Stimulated activated CD4-positive, alpha-beta T cell treated with anti-CD3 and anti-CD28 coated beads, Interleukin-1b, Interleukin-23, amount 100 ng/mL, for 24 hours (primary cell): ENCODE data around the gene S100B.
A peak's percentile ranks its signal among the peaks of the same experiment; 100 is the strongest.

Source experiments
- DNase-seq, 4 experiments: peaks; one replicate each; pipeline ENCODE4 v3.0.0-alpha.2; 2020; ENCODE audit warnings: low read depth in 4 of 4, low spot score in 1 of 4

Gene S100B

DNA sequence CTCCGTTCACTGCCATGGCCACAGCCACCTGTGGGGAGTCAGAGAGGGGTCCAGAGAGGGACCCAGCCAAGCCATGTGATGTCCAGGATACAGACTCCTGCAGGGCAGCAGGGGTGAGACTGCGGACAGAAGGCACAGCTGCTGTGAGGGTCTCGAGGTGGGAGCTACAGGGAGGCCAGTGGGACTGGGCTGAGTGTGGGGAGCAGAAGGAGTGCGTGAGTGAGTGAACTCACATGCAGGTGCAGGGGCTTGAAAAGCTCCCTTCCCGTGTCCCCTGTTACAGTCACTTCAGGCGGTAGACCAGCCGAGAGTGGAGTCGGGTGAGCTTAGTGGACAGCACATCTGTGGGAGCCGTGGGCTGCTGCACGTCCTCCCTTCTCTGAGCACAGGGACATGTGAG, 42.4 kb downstream of the S100B start:
- DNase-seq = no peak

DNA sequence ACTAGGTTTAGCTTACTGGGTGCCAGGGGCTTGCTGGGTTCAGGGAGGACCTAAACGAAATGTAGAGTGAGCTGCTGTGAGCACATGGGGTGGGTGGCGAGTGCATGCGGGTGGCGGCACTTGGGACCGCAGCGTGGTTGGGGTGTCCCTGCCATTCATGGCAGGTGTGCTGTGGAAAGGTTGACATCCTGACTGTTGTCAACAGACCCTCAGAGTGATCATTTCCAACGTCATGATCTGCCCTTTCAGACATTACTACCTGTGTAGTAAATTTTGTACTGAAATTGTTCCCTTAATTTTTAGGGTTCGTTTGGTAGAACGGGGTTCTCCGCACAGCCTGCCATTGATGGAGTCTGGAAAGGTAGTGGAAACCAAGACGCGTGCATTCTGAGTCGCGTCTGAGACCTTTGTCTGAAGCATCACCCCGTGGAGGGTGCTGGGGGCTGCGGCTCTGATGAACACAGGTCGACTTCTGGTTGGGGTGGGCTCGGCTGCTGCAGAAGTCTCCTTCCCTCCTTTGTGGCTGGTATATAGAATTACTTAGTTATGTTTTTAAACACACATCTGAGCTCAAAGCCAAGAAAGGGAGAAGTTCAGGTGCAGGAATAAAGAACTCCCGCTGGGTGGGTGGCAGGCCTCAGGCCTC, 43.3 kb downstream of the S100B start:
- DNase-seq = no peak

DNA sequence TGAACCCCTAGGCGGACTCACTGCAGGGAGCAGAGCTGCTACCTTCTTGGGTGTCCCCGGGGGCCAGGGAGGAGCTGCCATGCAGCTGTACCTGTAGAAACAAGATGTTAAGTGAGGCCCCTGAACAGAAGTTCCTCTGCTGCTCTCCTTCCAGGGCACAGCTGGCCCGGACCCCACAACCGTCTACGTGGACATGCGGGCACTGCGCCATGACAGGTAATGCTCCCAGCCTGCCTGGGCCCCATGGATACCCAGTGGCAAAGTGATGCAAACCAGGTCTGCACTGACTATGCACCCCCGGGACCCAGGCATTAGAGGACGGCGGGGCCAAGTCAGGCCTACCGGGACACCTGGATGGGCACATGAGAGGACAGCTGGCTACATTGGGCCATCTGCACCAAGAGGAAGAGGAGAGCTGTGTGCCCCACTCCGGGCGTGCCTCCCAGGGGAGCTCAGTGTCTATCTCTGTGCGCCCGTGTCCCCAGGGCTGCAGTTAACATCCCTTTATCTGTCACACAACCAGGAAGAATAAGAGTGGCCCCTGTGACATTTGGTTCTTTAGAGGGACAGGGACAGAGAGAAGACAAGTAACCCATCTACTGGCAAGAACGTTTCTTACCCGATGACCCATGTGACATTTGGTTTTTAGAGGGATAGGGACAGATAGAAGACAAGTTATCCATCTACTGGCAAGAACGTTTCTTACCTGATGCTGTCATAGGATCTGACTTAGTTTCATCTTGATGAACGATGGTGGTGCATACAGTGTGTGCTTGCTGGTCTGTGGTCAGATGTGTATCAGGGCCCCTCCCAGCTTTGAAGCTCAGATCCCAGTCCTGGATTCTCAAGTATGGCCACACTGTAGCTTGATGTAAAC, 44.1 kb downstream of the S100B start:
- DNase-seq = no peak

DNA sequence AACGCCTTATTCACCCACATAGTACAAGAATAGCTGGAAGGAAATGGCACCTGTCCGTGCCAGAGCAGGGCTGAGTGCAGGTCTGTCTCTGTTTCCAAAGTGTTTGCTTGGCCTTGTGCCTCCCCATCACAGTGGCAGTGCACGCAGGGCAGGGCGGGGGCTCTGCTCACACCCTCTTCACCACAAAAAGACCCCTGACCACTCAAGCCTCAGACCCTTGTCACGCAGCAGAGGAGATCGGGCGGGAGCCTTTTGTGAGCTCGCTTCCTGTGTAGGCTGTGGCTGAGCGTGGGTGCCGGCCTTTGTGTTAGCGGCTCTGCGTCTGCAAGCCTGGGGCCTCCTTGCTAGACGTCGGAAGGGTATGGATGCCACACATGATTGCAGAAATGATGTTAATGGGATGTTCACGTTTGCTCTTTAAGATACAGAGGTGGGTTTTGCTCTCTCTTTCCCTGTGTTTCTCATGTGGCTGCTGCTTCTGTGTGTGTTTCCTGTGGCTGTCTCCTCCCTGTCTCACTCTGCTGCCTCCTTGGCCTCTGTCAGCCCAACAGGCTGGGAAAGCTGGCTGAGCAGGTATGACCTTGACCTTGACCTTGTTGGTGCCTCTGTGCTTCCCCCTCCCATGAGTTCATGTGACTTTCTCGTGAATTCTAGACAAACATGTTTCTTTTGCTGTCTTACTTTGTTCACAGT, 45.4 kb downstream of the S100B start:
- peak; percentile 26 to 50 (median 42) for DNase-seq

DNA sequence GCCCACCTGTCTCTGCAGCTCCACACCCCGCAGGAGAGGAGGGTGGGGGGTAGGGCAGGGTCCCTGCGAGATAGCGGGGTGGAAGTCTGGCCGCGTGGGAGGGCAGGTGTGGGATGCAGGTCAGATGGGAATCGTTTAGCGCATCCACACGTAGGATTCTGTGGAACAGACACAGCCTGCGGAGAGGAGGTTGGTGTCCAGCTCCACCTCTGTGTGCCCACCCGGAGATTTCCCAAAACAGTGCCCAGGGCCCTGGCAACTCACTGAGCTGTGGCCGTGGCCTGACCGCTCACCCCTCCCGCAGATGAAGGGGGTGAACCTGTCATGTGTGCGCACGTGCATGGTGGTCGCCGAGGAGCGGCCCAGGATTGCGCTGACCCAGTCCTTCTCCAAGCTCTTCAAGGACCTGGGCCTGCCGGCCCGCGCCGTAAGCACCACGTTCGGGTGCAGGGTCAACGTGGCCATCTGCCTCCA, 46.9 kb downstream of the S100B start:
- DNase-seq = no peak

DNA sequence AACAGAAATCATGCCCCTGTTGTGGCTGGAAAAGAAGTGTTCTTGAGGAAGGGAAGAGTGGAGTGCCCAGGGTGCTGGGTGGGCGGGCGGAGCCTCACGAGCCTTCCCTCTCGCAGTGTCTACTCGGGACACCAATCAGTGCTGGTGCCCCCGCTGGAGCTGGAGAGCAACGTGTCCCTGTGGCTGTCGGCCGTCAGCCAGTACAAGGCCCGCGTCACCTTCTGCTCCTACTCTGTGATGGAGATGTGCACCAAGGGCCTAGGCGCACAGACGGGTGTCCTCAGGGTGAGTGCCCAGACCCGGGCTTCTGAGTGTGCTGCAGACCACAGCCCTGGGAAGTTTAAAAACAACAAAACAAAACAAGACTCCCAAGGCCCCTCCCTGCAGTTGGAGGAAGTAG, 47.4 kb downstream of the S100B start:
- DNase-seq = no peak

DNA sequence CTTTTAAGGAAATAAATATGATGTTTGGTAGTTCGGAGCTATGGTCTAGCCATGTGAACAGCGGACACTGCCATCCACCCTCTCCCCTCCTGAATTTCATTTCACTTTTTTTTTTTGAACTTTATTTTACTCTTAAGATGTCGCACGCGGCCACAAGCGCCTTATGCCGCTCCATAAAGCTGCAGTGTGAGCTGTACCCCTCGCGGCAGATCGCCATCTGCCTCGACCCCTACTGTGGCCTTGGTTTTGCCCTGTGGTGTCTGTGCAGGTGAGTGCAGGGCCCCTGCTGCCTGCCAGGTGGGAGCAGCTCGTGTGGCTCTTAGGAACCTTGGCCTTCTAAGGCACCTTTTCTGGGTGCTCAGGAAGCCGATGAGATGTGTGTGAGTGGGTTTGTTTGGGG, 48.1 kb downstream of the S100B start:
- no peak for DNase-seq

DNA sequence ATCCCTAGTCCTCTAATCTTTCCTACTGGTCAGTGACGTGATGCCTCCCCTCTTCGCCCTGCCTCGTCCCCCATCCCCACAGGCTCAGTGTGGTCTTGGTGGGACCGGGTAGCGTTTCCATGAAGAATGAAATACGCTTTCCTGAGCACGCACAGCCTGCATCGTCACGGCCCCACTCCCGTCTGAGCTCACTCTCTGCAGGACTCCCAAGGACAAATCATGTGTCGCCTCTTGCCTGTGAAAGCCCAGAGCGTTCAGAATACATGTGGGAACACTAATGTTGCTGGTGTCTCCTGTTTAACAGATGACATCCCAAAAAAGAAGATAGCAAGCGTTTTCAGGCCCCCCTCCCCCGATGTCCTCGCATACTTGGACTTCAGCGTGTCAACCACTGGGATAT, 49.2 kb downstream of the S100B start:
- no peak for DNase-seq

DNA sequence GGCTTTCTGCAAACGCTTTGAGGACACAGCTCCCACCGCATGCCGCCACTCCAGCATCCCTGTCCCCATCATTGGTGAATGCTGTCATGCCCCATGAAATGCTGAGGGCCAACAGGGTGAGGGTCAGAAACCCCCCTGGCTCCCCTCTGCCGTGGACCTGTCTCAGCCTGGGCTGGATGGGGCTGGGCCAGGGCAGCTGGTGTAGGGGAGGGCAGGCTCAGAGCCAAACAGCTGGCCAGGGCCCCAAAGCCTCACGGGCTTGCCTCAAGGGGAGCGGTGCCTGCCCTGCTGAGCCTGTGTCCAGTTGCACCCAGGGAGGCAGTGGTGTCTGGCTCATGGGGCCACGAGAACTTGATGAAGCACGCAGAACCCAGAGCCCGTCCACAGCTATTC, 49.7 kb downstream of the S100B start:
- DNase-seq = no peak

DNA sequence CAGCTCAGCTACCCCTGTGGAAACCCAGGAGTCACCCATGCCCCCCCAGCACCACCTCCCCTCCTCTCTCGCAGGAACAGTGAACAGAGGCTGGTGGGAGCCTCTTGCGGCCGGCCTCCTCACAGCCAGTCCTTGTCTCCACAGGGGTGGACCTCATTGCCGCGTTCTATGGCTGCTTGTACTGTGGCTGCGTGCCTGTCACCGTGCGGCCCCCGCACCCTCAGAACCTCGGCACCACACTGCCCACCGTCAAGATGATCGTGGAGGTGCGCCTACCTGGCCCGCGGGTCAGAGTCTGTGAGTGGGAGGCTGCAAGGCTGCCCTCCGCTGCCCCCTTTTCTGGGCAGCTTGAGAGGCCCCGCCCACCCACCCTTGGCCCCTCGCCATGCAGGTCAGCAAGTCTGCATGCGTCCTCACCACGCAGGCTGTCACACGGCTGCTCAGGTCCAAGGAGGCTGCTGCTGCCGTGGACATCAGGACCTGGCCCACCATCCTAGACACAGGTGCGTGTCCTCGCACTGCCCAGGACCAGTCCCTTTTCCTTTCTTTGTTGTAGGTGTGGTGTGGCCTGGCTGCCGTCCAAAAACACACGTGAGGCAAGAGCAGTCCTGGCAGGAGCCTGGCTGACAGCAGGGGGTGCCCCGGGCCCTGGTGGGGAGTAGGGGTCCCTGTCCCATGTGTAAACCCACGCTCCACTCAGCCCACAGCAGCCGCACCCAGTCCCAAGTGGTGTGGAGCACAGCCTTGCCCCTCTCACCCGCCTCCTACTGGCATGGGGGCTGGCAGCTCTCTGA, 50.3 kb downstream of the S100B start:
- no peak for DNase-seq

DNA sequence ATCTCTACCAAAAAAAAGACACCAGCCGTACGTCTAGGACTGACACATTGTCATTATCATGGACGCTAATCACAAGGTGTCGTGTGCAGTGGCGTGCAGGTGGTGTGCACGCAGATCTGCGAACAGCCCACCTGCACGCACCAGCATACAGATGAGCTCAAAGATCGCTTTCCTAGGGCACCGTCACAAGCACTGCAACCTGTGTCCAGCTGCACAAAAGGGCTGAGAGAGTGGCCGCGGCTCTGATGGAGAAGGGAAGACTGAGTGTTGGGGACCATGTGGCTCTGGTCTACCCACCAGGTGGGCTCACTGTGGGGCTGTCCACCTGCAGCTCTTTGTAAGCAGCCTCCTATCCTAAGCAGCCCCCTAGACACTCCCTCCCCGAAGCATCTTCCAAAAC, 50.9 kb downstream of the S100B start:
- DNase-seq = no peak

DNA sequence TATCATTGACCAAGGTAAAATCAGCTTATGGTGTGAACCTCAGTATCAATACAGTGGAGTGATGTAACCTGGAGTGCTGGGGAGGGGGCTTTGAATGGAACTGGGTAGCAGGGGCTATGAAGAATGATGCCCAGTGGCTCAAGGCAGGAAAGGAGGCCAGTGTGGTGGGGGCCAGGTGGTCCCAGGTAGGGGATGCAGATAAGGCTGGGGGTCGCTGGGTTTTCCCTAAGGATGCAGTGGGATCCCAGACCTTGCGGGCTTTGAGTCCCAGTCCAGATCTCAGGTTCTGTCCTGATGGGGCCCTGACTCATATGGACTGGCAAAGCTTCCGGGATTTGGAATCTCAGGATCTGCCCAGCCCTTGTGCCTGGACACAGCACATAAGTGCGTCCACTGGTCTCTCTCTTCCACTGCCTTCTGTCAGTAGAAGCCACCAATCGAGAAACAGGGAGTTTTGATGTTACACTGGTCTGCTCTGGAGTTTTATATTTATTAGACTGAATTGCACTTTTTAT, 52.0 kb downstream of the S100B start:
- DNase-seq = no peak

DNA sequence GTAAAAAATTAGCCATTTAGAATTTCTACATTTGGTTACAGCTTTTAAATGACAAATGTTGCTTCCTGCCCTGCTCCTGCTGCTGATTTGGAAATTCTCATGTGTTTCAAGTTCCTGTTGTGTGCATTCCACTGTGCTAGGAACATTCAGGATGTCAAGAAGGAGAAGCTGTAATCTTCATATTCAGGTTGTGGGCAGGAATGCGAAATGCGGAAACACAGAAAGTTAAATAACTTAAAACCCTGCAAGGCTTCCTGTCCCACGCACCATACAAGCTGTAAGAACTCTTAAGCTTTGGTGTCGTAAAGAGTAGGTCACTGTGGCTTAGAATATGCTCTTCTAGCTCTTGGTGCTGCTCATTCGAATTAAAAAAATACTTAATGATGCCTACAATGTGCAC, 52.6 kb downstream of the S100B start:
- no peak for DNase-seq

DNA sequence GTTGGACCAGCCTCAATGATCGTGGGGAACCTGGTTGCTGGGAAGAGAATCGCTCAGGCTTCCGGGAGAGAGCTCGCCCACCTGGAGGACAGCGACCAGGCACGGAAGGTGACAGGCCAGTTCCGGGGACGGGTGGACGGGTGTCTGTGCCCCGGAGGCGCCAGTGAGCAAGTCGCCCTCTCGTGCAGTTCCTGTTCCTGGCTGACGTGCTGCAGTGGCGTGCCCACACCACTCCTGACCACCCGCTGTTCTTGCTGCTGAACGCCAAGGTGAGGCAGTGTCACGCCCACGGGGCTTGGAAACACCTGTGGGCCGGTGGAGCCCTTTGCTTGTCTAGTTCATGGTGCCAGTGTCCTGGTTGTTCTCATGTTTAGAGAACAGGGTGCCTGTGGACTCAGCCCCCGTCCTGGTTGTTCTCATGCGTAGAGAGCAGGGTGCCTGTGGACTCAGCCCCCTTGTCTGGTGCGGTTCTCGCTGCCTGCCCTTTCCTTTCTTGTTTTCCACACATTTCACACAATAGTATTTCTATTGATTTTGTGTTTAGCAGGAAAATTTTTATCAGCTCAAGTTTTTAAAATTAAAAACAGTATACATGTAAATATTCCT, 53.1 kb downstream of the S100B start:
- DNase-seq = peak in 1 of 4 experiments; percentile 28

DNA sequence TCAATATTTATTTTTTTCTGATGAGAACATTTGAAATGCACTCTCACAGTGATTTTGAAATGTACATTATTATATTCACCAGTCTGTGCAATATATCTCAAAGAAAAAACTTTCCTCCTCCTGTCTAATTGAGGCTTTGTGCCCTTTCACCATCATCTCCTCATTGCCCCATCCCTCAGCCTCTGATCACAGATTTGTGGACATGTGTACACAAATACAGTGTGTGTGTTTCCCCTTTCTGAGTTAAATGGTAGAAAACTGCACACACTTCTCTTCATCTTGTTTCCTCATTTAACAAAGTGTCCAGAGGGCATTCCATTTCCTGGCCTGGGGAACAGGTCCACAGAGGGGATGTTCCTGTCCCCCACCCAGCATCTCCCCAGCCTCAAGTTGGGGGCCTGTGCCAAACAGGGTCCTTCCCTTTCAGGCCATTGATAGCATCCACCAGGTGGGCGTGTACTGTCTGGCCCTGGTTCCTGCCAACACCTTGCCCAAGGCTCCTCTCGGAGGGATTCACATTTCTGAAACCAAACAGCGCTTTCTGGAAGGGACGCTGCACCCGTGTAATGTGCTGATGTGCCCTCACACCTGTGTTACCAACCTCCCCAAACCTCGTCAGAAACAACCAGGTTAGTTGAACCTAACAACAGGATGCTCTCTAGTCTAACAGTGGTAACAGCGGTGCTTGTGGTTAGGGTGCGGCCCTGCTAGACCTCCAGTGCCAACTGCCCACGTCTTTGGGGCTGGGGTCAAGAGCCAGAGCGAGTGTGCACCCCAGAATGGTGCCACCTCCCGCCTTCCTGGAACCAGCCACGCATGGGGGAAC, 54.6 kb downstream of the S100B start:
- DNase-seq = no peak

DNA sequence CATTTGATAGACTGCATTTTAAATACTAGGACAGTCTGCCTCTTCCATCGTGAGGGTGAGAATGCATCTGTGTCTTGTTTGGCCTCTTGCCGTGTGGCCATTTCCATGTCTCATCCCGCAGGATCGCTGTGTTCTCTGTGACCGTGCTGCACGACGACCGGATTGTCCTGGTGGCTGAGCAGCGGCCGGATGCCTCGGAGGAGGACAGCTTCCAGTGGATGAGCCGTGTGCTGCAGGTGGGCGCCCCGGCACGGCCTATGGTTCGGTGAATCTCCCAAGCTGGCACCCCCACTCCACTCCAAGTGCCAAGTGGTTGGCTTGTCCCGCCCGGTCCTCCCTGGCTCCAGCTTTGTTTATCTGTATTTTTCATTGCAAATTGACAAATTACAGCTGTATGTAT, 55.2 kb downstream of the S100B start:
- no peak for DNase-seq
